ENCODE measurements around the gene ARHGAP44.

- no peak for TF ChIP-seq CTCF (IDR thresholded peaks at IDR 0.05)
- TF ChIP-seq POLR2A (IDR thresholded peaks at IDR 0.05) = no peak
Observed at GRCh38 chr17:12830777-12831247, 41.5 kb downstream of the ARHGAP44 start.

All from thyroid gland (tissue), 4 donors.